ENCODE data around the gene TBX15. TPM values are rescaled to one million over a fixed set of nuclear protein-coding genes. Genes with fewer than 3 reads are reported as not detected.

TBX15 gene
- total RNA-seq, 1 donor from 2014 or later, result 0.07 TPM

GRCh38 chr1:118979754-118980575 lies 8.2 kb downstream of the TBX15 start:
- peaks cover 4% of the 10 kb centered on the region for H3K4me1 Mint-ChIP-seq (ENCODE audit: low read depth, unreplicated experiment)

GRCh38 chr1:118978914-118979701 lies 9.0 kb downstream of the TBX15 start:
- DNase-seq (ENCODE audit: low read depth) (no peak), FAIRE-seq (peak; percentile 50)
- peak overlapping the region; percentile 68 for H3K9ac ChIP-seq (ENCODE audit: low read length)
- H3K27me3 ChIP-seq (ENCODE audit: insufficient read depth, low read length), result peaks cover 91% of the 10 kb centered on the region
- H3K79me2 ChIP-seq (ENCODE audit: insufficient read depth, low read length), result peaks cover 25% of the 10 kb centered on the region
- Mint-ChIP-seq H3K4me1 (ENCODE audit: low read depth, unreplicated experiment) (peaks cover 1% of the 10 kb centered on the region), H3K27ac (ENCODE audit: unreplicated experiment) (no peak overlapping the region), H3K4me3 (ENCODE audit: unreplicated experiment) (peak overlapping the region; percentile 71), H3K36me3 (ENCODE audit: low read depth, unreplicated experiment) (no peaks in the 10 kb centered on the region), H3K27me3 (ENCODE audit: low read depth, unreplicated experiment) (peaks cover 91% of the 10 kb centered on the region), H3K9me3 (ENCODE audit: unreplicated experiment) (peaks cover 11% of the 10 kb centered on the region)
- TF ChIP-seq EZH2 (IDR thresholded peaks at IDR 0.05; ENCODE audit: insufficient read depth, low read length) (peak; percentile 26), CTCF (IDR thresholded peaks at IDR 0.05; ENCODE audit: insufficient read depth, low read depth, low read length) (no peak)
- peak overlapping the region; percentile 83 for H3K4me2 ChIP-seq (ENCODE audit: low read length)
- peaks cover 12% of the 10 kb centered on the region for H3K9me3 ChIP-seq (ENCODE audit: insufficient read depth, low read depth, low read length)
- no peaks in the 10 kb centered on the region for H4K20me1 ChIP-seq (ENCODE audit: insufficient read depth, low read length)
- no peaks in the 10 kb centered on the region for H3K36me3 ChIP-seq (ENCODE audit: insufficient read depth, low read length)
- peak overlapping the region; percentile 42 for H2AFZ ChIP-seq (ENCODE audit: low read depth, low read length)
- peak overlapping the region; percentile 45 for H3K4me3 ChIP-seq (ENCODE audit: insufficient read depth, low read depth, low read length)
- H3K4me1 ChIP-seq (ENCODE audit: insufficient read depth, low read length), result peaks cover 8% of the 10 kb centered on the region
- peak overlapping the region; percentile 24 for H3K27ac ChIP-seq (ENCODE audit: low read depth, low read length)

More at GRCh38 chr1:118979754-118980575, 8.2 kb downstream of the TBX15 start:
- H3K27me3 Mint-ChIP-seq (ENCODE audit: low read depth, unreplicated experiment), result peaks cover 91% of the 10 kb centered on the region
- H3K36me3 Mint-ChIP-seq (ENCODE audit: low read depth, unreplicated experiment), result peaks cover 2% of the 10 kb centered on the region
- Histone ChIP-seq H2AFZ (ENCODE audit: low read depth, low read length) (peak overlapping the region; percentile 42), H3K27ac (ENCODE audit: low read depth, low read length) (peak overlapping the region; percentile 24), H3K4me2 (ENCODE audit: low read length) (peak overlapping the region; percentile 83), H4K20me1 (ENCODE audit: insufficient read depth, low read length) (no peaks in the 10 kb centered on the region), H3K4me3 (ENCODE audit: insufficient read depth, low read depth, low read length) (peak overlapping the region; percentile 45), H3K36me3 (ENCODE audit: insufficient read depth, low read length) (no peaks in the 10 kb centered on the region), H3K79me2 (ENCODE audit: insufficient read depth, low read length) (peaks cover 25% of the 10 kb centered on the region), H3K27me3 (ENCODE audit: insufficient read depth, low read length) (peaks cover 93% of the 10 kb centered on the region), H3K9ac (ENCODE audit: low read length) (peak overlapping the region; percentile 68), H3K4me1 (ENCODE audit: insufficient read depth, low read length) (peaks cover 8% of the 10 kb centered on the region), H3K9me3 (ENCODE audit: insufficient read depth, low read depth, low read length) (peaks cover 12% of the 10 kb centered on the region)
- peaks cover 17% of the 10 kb centered on the region for H3K9me3 Mint-ChIP-seq (ENCODE audit: unreplicated experiment)
- peak overlapping the region; percentile 68 for H3K4me3 Mint-ChIP-seq (ENCODE audit: unreplicated experiment)
- H3K27ac Mint-ChIP-seq (ENCODE audit: unreplicated experiment), result no peak overlapping the region
- DNase-seq (ENCODE audit: low read depth) (no peak), FAIRE-seq (no peak)
- TF ChIP-seq CTCF (IDR thresholded peaks at IDR 0.05; ENCODE audit: insufficient read depth, low read depth, low read length) (no peak), EZH2 (IDR thresholded peaks at IDR 0.05; ENCODE audit: insufficient read depth, low read length) (peak; percentile 59)

Data from astrocyte (in vitro differentiated cells and primary cell).